Measurements from ENCODE around the gene SLC1A2. TPM values are rescaled to one million over a fixed set of nuclear protein-coding genes. Genes with fewer than 3 reads are reported as not detected.

SLC1A2 gene
- total and polyA plus RNA-seq, 2 donors (not counting 3 experiments of a cell fraction or from before 2014, with no cell fraction given), result not detected

DNA sequence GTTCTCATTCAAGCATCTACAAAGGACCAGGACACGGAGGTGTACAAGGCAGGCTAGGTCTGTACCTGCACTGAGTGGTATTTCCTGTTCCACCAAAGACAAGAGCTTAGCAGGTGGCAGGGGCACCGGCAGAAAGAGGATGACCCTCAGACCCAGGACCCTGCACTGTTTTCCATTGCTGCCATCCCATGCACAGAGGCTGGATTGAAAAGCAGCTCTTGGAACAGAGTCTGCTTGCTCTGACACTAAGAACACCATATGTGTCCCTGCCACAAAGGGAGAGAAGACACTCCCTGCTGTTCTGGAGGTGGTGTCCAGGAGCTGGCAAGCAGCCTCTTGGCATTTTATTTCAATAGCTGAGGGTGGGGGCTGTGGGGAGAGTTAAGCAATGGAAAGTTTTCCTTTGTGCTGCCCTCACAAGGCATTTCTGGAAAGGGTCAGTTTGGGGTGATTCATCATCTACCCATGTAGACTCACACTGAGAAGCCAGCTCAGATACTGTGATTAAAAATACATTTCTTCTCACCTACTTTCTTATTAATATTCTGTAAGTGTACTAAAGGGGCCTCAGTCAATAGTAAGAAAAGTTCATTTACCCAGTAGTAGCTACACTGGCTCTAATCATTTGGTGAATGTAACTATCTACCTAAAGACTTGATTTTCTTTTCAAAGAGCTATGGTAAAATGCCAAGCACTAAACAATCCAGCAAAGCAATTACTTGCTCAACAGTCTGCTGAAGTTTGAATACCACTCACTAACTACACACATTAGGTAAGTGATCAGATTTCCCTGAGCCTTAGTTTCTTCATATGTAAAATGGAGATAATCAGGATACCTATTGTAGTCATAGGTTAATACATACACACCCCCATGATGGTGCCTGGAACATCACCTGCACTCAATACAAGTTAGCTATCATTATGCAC lies 55.2 kb downstream of the SLC1A2 start:
- H3K9ac ChIP-seq (replicated peaks; ENCODE audit: extremely low read depth, insufficient read depth, low read length), result no peak overlapping the region
- no peak overlapping the region for H3K4me3 ChIP-seq (replicated peaks in 1 of 3; ENCODE audit: insufficient read depth in 1 of 3, low read depth in 1 of 3, low read length in 3 of 3)
- TF ChIP-seq MAX (IDR thresholded peaks at IDR 0.05; ENCODE audit: insufficient read depth, insufficient read length) (no peak), POLR2A (IDR thresholded peaks at IDR 0.05; ENCODE audit: low read depth, low read length) (no peak), MYC (IDR thresholded peaks at IDR 0.05; ENCODE audit: low read depth, low read length) (no peak), EZH2 (IDR thresholded peaks at IDR 0.05; ENCODE audit: borderline replicate concordance, low read depth, low read length, severe bottlenecking) (no peak), FOS (IDR thresholded peaks at IDR 0.05; ENCODE audit: borderline replicate concordance, insufficient read depth, low read length) (no peak), POLR2AphosphoS5 (IDR thresholded peaks at IDR 0.05; ENCODE audit: insufficient read depth, low read depth, low read length) (no peak)
- FAIRE-seq, result no peak
- H4K20me1 ChIP-seq (replicated peaks; ENCODE audit: control insufficient read depth, extremely low read depth, insufficient read depth, low read length), result no peaks in the 10 kb centered on the region
- intact Hi-C loops (cut with micrococcal nuclease), result no loop called here
- H3K4me2 ChIP-seq (ENCODE audit: insufficient read depth, low read length), result no peak overlapping the region
- H3K9me3 ChIP-seq (replicated peaks; ENCODE audit: control insufficient read depth, insufficient read depth, low read length), result no peaks in the 10 kb centered on the region
- CTCF ChIA-PET, result interaction anchor here (1.0 to 1.3 kb wide), 3 partner anchors 12 to 438 kb away, joined by 3 to 4 read pairs (median 3); no protein-coding TSS in a partner anchor
- no peak overlapping the region for H2AFZ ChIP-seq (ENCODE audit: low read depth, low read length)
- no peaks in the 10 kb centered on the region for H3K79me2 ChIP-seq (ENCODE audit: control insufficient read depth, insufficient read depth, low read length)
- BruUV-seq (replicated peaks), result no TSS peak
- no peak overlapping the region for H3K27ac ChIP-seq (ENCODE audit: insufficient read depth, low read depth, low read length)
- dilution Hi-C loops (cut with MboI; ENCODE audit: extremely low pct_ligation_motif_present, low sequenced_read_pairs), result no loop called here
- no peaks in the 10 kb centered on the region for H3K4me1 ChIP-seq (ENCODE audit: control insufficient read depth, extremely low read depth, insufficient read depth, low read length)
- POLR2A ChIA-PET, result no interaction called here
- DNase-seq (ENCODE audit: low read depth, low spot score), result no peak
- H3K27me3 ChIP-seq (ENCODE audit: control insufficient read depth in 2 of 2, insufficient read depth in 2 of 2, low read length in 2 of 2), result peaks cover 0 to 3% of the 10 kb centered on the region in 2 experiments
- no peaks in the 10 kb centered on the region for H3K36me3 ChIP-seq (ENCODE audit: control insufficient read depth in 2 of 2, extremely low read depth in 1 of 2, insufficient read depth in 2 of 2, low read length in 2 of 2)
- H3K9me1 ChIP-seq (replicated peaks; ENCODE audit: control insufficient read depth, extremely low read depth, insufficient read depth, low read length), result no peaks in the 10 kb centered on the region

Measured in endothelial cell of umbilical vein (primary cell).